K562 (cell line): ENCODE measurements around the gene TMEM205. TPM values are rescaled to one million over a fixed set of nuclear protein-coding genes. Genes with fewer than 3 reads are reported as not detected.

ENCODE experiments used
- ETS2 ChIP-seq: IDR thresholded peaks from 2 replicates; pipeline ENCODE4 v1.6.1; 2016; ENCODE audit warnings: borderline replicate concordance, missing genetic modification characterization, mild to moderate bottlenecking, moderate library complexity, missing compliant biosample characterization; ENCODE audit not compliant: poor library complexity, severe bottlenecking
- HNRNPLL ChIP-seq: fragments of 200-400 bp; formaldehyde crosslinking; IDR thresholded peaks from 2 replicates; pipeline ENCODE4 v1.6.1; 2017; ENCODE audit warnings: low read length, low read depth, mild to moderate bottlenecking; ENCODE audit not compliant: poor library complexity, severe bottlenecking
- KHSRP ChIP-seq: fragments of 450-650 bp; IDR thresholded peaks from 2 replicates; pipeline ENCODE4 v1.6.1; 2017
- SMARCC2 ChIP-seq: fragments of 450-650 bp; IDR thresholded peaks from 2 replicates; pipeline ENCODE4 v1.6.1; 2017; ENCODE audit warnings: antibody characterized with exemption, moderate library complexity, mild to moderate bottlenecking, low read depth
- TEAD2 ChIP-seq: fragments of 450-650 bp; IDR thresholded peaks from 2 replicates; pipeline ENCODE4 v1.6.1; 2016; ENCODE audit warnings: missing genetic modification characterization, control low read depth, missing compliant biosample characterization
- ZC3H8 ChIP-seq: fragments of 450-650 bp; IDR thresholded peaks from 2 replicates; pipeline ENCODE4 v1.6.1; 2017
- ZFP1 ChIP-seq: fragments of 450-650 bp; formaldehyde crosslinking; IDR thresholded peaks from 2 replicates; pipeline ENCODE4 v1.4.0; 2020; ENCODE audit warnings: mild to moderate bottlenecking, mixed read lengths
- polyA plus RNA-seq, 8 experiments: library from polyadenylated mRNA; depleted of rRNA in 4 of 8; stranded (reverse) in 5 of 8; unstranded in 3 of 8; fragments of >200 nt; fragmentation: Nextera tagmentation in 2 of 8; fragmentation: Illumina TruSeq in 1 of 8; extraction: Ambion mirVana in 2 of 8; extraction: Trizol in 1 of 8; gene quantifications; 2 replicates each; pipeline versions ENCODE4 v1.2.1 to v1.2.3, GENCODE V29; 2011 to 2014; ENCODE audit warnings: inconsistent platforms in 1 of 8, missing spikeins in 1 of 8
- total RNA-seq, 7 experiments: library from RNA; depleted of rRNA in 6 of 7; stranded (reverse); fragments of >200 nt in 6 of 7; fragmentation: Illumina TruSeq in 2 of 7; extraction: Trizol in 2 of 7; gene quantifications; 2 replicates each; pipeline versions ENCODE4 v1.2.1 to v1.2.3, GENCODE V29; 2011 to 2021; ENCODE audit warnings: low replicate concordance in 1 of 7
- TF ChIP-seq, protein P1 (sequence below), 2 experiments: fragments of 450-650 bp; IDR thresholded peaks; 2 replicates each; pipeline ENCODE4 v1.6.1; 2018; ENCODE audit warnings: mild to moderate bottlenecking in 2 of 2, low read depth in 1 of 2; ENCODE audit not compliant: partially characterized antibody in 2 of 2

The TMEM205 gene
- total and polyA plus RNA-seq, 9 of the 15 experiments (the other 6 are each of a cell fraction or from before 2014, with no cell fraction given) = 21.3 to 81.5 (median 44.1) TPM

DNA sequence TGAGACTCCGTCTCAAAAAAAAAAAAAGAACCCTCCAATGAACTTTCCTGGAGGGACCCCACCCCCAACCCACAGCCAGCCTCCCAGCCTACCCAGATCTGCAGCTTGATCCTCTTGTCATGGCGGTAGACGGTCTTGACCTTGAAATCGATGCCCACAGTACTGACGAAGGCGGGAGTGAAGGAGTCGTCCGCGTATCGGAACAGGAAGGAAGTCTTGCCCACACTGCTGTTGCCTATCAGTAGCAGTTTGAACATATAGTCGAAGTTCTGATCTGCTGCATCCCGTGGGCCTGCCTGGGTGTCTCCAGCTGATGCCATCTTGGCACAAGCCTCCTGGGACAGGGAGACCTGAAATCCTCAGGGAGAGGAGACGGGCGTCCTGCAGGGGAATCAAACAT, 9.0 kb downstream of the TMEM205 start (continued):
- TF ChIP-seq SMARCC2 (no peak), ZFP1 (CRISPR knock-in tag) (no peak), HNRNPLL (no peak), TEAD2 (no peak), KHSRP (no peak), ZC3H8 (no peak), ETS2 (tag) (no peak)
- TF ChIP-seq, protein P1, sequence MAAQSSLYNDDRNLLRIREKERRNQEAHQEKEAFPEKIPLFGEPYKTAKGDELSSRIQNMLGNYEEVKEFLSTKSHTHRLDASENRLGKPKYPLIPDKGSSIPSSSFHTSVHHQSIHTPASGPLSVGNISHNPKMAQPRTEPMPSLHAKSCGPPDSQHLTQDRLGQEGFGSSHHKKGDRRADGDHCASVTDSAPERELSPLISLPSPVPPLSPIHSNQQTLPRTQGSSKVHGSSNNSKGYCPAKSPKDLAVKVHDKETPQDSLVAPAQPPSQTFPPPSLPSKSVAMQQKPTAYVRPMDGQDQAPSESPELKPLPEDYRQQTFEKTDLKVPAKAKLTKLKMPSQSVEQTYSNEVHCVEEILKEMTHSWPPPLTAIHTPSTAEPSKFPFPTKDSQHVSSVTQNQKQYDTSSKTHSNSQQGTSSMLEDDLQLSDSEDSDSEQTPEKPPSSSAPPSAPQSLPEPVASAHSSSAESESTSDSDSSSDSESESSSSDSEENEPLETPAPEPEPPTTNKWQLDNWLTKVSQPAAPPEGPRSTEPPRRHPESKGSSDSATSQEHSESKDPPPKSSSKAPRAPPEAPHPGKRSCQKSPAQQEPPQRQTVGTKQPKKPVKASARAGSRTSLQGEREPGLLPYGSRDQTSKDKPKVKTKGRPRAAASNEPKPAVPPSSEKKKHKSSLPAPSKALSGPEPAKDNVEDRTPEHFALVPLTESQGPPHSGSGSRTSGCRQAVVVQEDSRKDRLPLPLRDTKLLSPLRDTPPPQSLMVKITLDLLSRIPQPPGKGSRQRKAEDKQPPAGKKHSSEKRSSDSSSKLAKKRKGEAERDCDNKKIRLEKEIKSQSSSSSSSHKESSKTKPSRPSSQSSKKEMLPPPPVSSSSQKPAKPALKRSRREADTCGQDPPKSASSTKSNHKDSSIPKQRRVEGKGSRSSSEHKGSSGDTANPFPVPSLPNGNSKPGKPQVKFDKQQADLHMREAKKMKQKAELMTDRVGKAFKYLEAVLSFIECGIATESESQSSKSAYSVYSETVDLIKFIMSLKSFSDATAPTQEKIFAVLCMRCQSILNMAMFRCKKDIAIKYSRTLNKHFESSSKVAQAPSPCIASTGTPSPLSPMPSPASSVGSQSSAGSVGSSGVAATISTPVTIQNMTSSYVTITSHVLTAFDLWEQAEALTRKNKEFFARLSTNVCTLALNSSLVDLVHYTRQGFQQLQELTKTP (IDR thresholded peaks at IDR 0.05; ENCODE audit: low read depth in 1 of 2, partially characterized antibody in 2 of 2) = no peak
- TF ChIP-seq, all 486 proteins: peak for 0
